KMS-11 (cell line): ENCODE results near the gene APRT.

Experiments
- H2AFZ ChIP-seq: fragments of 200-600 bp; sonication (generic); 2 replicates; pipeline ENCODE4 v1.6.1; 2016; ENCODE audit warnings: antibody characterized with exemption, mixed run types, low read depth
- H3K27ac ChIP-seq: fragments of 200-600 bp; sonication (generic); 2 replicates; pipeline ENCODE4 v1.6.1; 2016; ENCODE audit warnings: mild to moderate bottlenecking, mixed run types
- H3K27me3 ChIP-seq: fragments of 200-600 bp; sonication (generic); 2 replicates; pipeline ENCODE4 v1.6.1; 2017; ENCODE audit warnings: mild to moderate bottlenecking, low read depth, mixed run types, moderate library complexity; ENCODE audit not compliant: insufficient read depth
- H3K36me3 ChIP-seq: fragments of 200-600 bp; sonication (generic); 2 replicates; pipeline ENCODE4 v1.6.1; 2017; ENCODE audit warnings: mild to moderate bottlenecking, mixed run types; ENCODE audit not compliant: insufficient read depth
- H3K4me1 ChIP-seq: fragments of 200-600 bp; sonication (generic); 2 replicates; pipeline ENCODE4 v1.6.1; 2016; ENCODE audit warnings: mild to moderate bottlenecking, low read depth, mixed run types; ENCODE audit not compliant: poor library complexity, severe bottlenecking
- H3K4me2 ChIP-seq: fragments of 200-600 bp; sonication (generic); 2 replicates; pipeline ENCODE4 v1.7.0; 2016; ENCODE audit warnings: mild to moderate bottlenecking, mixed run types
- H3K4me3 ChIP-seq: fragments of 200-600 bp; sonication (generic); IDR thresholded peaks from 2 replicates; pipeline ENCODE4 v1.6.1; 2017; ENCODE audit warnings: low read depth, low read length, mixed read lengths; ENCODE audit not compliant: insufficient read depth
- H3K79me2 ChIP-seq: fragments of 200-600 bp; sonication (generic); 2 replicates; pipeline ENCODE4 v1.6.1; 2016; ENCODE audit warnings: low read depth, mixed run types; ENCODE audit not compliant: insufficient read depth
- H3K9ac ChIP-seq: fragments of 200-600 bp; sonication (generic); 2 replicates; pipeline ENCODE4 v1.6.1; 2016; ENCODE audit warnings: mild to moderate bottlenecking, mixed run types
- H4K20me1 ChIP-seq: fragments of 200-600 bp; sonication (generic); 2 replicates; pipeline ENCODE4 v1.6.1; 2016; ENCODE audit warnings: mild to moderate bottlenecking, mixed run types; ENCODE audit not compliant: insufficient read depth
- TF ChIP-seq, protein P1 (sequence below): fragments of 200-600 bp; sonication (generic); conservative IDR thresholded peaks from 2 replicates; pipeline ENCODE4 v1.6.1; 2017; ENCODE audit warnings: low read depth, mild to moderate bottlenecking, antibody characterized with exemption, low read length, moderate library complexity, mixed read lengths

APRT gene

DNA sequence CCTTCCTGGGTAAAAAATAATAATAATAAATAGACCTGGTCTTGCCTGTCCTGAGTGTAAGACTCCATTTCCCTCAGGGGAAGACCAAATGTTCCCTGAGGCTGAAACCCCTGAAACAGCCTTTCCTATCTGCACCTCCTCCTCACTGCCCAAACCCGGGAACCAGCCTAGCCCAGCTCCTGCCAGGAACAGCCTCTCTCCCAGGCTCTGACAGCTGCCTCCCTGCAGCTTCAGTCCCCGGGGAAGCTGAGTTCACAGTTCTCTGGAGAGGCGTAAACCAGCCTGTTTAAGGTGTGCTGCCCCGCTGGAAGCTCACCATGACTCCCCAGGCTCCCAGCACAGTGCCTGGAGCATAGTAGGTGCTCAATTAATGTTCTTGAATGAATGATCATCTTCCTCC lies 15.4 kb downstream of the APRT start:
- Histone ChIP-seq H3K36me3 (no peaks in the 10 kb centered on the region), H3K9ac (no peak overlapping the region), H3K4me1 (peaks cover 8% of the 10 kb centered on the region), H4K20me1 (no peaks in the 10 kb centered on the region), H3K4me3 (no peak overlapping the region), H3K4me2 (no peak overlapping the region), H3K27me3 (no peaks in the 10 kb centered on the region), H3K27ac (no peak overlapping the region), H2AFZ (no peak overlapping the region), H3K79me2 (no peaks in the 10 kb centered on the region)
- TF ChIP-seq, protein P1, sequence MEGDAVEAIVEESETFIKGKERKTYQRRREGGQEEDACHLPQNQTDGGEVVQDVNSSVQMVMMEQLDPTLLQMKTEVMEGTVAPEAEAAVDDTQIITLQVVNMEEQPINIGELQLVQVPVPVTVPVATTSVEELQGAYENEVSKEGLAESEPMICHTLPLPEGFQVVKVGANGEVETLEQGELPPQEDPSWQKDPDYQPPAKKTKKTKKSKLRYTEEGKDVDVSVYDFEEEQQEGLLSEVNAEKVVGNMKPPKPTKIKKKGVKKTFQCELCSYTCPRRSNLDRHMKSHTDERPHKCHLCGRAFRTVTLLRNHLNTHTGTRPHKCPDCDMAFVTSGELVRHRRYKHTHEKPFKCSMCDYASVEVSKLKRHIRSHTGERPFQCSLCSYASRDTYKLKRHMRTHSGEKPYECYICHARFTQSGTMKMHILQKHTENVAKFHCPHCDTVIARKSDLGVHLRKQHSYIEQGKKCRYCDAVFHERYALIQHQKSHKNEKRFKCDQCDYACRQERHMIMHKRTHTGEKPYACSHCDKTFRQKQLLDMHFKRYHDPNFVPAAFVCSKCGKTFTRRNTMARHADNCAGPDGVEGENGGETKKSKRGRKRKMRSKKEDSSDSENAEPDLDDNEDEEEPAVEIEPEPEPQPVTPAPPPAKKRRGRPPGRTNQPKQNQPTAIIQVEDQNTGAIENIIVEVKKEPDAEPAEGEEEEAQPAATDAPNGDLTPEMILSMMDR: no peak

DNA sequence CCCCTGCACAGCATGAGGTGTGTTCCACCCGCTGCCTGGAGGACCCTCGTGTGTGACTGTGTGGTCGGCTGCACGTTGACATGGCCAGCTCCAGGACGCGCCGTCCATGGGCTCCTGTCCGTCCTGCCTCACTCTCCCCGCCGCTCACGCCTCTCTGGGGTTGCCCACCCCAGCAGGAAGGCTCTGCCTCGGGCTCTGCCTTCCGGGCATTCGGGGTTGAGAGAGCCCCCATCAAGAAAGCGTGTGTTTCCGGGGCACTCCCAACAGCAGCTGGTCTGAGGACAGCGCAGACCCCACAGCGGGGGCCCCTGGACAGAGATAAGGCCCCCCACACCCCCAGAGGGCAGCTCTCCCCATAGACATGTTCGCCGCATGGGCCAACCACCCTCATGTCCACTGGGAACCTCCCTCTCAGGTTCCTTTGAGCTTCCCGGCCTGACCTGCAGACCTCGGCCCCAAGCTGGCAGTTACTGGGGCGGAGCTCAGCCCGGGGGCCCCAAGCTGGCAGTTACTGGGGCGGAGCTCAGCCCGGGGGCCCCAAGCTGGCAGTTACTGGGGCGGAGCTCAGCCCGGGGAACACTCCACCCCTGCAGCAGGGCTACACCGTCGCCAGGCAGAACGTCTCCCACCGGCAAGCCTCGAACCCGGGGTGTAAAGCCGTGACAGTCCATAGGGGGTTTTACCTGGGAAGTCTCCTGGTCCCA lies 18.3 kb downstream of the APRT start:
- no peaks in the 10 kb centered on the region for H3K79me2 ChIP-seq
- H4K20me1 ChIP-seq: no peaks in the 10 kb centered on the region
- no peak overlapping the region for H2AFZ ChIP-seq
- peaks cover 2% of the 10 kb centered on the region for H3K4me1 ChIP-seq
- TF ChIP-seq, protein P1: no peak
- H3K27ac ChIP-seq: no peak overlapping the region
- no peak overlapping the region for H3K4me2 ChIP-seq
- no peaks in the 10 kb centered on the region for H3K36me3 ChIP-seq
- H3K9ac ChIP-seq: no peak overlapping the region
- H3K4me3 ChIP-seq: no peak overlapping the region
- no peaks in the 10 kb centered on the region for H3K27me3 ChIP-seq

DNA sequence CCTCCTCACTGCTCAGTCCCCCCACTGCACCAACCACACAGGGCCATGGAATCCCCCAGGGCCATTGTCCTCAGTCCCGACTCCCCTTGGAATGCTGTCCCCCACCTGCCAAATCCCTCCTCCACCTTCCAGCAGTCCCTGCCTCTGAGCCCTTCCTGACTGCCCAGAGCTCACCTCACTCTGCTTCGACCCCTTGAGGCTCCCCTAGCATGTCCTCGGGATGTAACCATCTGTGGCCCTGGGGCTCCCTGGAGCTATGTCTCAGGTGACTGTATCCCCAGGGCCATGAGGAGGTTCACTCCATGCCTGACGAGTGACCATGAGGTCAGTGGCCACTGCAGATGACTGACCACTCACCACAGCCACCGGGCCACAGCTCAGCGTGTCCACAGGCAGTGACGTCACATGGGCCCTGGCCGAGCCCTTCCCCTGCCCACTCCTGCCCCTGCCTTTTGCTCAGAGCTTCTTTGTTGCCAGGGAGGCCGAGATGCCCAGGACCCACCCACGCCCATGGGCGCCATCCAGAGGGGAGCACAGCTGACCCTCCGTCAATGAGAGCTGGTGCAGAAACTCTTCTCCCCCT lies 19.0 kb downstream of the APRT start:
- TF ChIP-seq, protein P1: no peak
- no peak overlapping the region for H3K4me3 ChIP-seq
- peaks cover 2% of the 10 kb centered on the region for H3K4me1 ChIP-seq
- no peaks in the 10 kb centered on the region for H3K79me2 ChIP-seq
- no peak overlapping the region for H3K9ac ChIP-seq
- no peaks in the 10 kb centered on the region for H3K27me3 ChIP-seq
- H3K4me2 ChIP-seq: no peak overlapping the region
- no peaks in the 10 kb centered on the region for H3K36me3 ChIP-seq
- H3K27ac ChIP-seq: no peak overlapping the region
- H2AFZ ChIP-seq: no peak overlapping the region
- no peaks in the 10 kb centered on the region for H4K20me1 ChIP-seq

DNA sequence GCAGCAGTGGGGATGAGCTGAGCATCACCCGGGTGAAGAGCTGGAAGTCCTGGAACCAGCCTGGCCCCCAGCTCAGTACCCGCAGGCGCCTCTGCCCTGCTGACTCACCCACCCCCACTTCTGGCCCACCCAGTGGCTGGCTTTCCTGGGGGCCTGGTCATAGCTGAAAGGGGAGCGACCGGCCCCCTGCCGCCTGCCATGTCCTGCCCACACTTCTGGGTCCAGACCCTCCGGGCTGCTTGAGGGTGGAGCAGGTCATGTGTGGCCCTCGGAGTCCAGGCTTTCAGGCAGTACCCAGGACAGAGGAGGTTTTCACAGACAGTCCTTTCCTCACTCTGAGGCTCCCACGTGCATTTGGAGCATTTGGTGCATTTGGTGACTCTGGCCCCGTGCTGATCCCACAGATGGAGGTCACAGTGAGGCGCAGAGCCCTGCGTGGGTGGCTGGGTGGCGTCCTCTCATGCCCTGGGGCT lies 19.6 kb downstream of the APRT start:
- Histone ChIP-seq H3K4me3 (no peak overlapping the region), H3K79me2 (no peaks in the 10 kb centered on the region), H3K4me2 (no peak overlapping the region), H3K9ac (no peak overlapping the region), H3K4me1 (peaks cover 2% of the 10 kb centered on the region), H3K27me3 (no peaks in the 10 kb centered on the region), H4K20me1 (no peaks in the 10 kb centered on the region), H2AFZ (no peak overlapping the region), H3K27ac (no peak overlapping the region), H3K36me3 (no peaks in the 10 kb centered on the region)
- TF ChIP-seq, protein P1: no peak
